ENCODE measurements around the gene DCTN3. TPM values are rescaled to one million over a fixed set of nuclear protein-coding genes. Genes with fewer than 3 reads are reported as not detected.
A peak's percentile ranks its signal among the peaks of the same experiment; 100 is the strongest.

The DCTN3 gene
- total and polyA plus RNA-seq, 8 donors = 9.3 to 107 (median 55.4) TPM

GRCh38 chr9:34577400-34578240 is 42.7 kb downstream of the DCTN3 start:
- Histone ChIP-seq H3K27ac (peak overlapping the region in 1 of 5 donors; percentile 42), H3K27me3 (peaks cover 0 to 96% (median 58%) of the 10 kb centered on the region in 3 donors), H3K4me1 (peaks cover 11 to 31% (median 22%) of the 10 kb centered on the region in 4 donors), H3K36me3 (no peaks in the 10 kb centered on the region), H3K9me3 (no peaks in the 10 kb centered on the region), H3K4me3 (peak overlapping the region; percentile 33 to 47 (median 36))
- DNase-seq = peak in 1 of 2 donors; percentile 91
- TF ChIP-seq POLR2A (IDR thresholded peaks at IDR 0.05) (no peak), CTCF (IDR thresholded peaks at IDR 0.05) (no peak), POLR2AphosphoS5 (IDR thresholded peaks at IDR 0.05) (no peak), EP300 (IDR thresholded peaks at IDR 0.05) (no peak)
- intact Hi-C loops (cut with DNase I; ENCODE audit: low total_unique reads) = no loop called here
- 2 to 15% (median 3%) methylated on average over 5 to 62 of the region's 62 CpGs for WGBS, 5 donors

- H3K4me3 ChIP-seq = no peak overlapping the region
- 38 to 72% (median 49%) methylated on average over 10 to 14 of the region's 14 CpGs for WGBS, 5 donors
- intact Hi-C loops (cut with DNase I; ENCODE audit: low total_unique reads) = no loop called here
- no peaks in the 10 kb centered on the region for H3K36me3 ChIP-seq
- H3K27me3 ChIP-seq = peaks cover 0 to 88% (median 54%) of the 10 kb centered on the region in 3 donors
- H3K27ac ChIP-seq = no peak overlapping the region
- H3K9me3 ChIP-seq = no peaks in the 10 kb centered on the region
- TF ChIP-seq EP300 (IDR thresholded peaks at IDR 0.05) (no peak), POLR2AphosphoS5 (IDR thresholded peaks at IDR 0.05) (no peak), POLR2A (IDR thresholded peaks at IDR 0.05) (no peak), CTCF (IDR thresholded peaks at IDR 0.05) (no peak)
- H3K4me1 ChIP-seq = peaks cover 11 to 36% (median 22%) of the 10 kb centered on the region in 4 donors
- DNase-seq = peak in 1 of 2 donors; percentile 59
Measured at GRCh38 chr9:34576597-34577399, 43.5 kb downstream of the DCTN3 start.

DNA sequence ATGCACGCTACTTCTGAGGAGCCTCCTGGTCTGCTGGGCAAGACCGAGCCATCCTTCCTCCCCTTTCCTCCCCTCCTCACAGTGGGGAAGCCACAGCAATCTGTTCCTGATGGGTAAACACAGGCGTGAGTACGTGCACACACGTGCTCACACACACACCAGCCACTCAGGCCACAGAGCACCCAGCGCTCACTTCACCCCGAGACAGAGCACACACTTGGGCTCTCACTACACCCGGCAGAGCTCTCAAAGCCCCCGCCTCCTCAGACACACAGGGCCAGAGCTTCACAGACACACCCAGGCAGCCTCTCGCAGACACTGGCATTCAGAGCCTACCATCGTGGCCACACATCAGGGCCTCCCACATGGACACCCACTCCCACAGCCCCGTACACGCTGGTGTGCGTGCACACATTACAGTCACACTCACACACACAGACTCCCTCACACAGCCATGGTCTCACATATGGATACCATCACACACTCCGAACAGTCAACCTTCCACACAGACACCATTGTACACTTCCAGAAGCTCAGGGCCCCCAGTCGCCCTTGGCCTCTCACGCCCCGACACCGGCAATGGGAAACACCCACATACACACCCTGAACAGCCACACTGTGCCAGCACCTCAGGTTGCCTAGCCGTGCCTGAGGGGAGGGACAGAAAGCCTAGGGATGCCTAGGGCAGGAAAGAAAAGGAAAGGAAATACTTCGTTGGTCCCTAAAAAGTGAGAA is 44.3 kb downstream of the DCTN3 start:
- no peak for TF ChIP-seq CTCF (IDR thresholded peaks at IDR 0.05)
- no peak for DNase-seq
- intact Hi-C loops (cut with DNase I; ENCODE audit: low total_unique reads) = no loop called here
- H3K27me3 ChIP-seq = peaks cover 0 to 81% (median 47%) of the 10 kb centered on the region in 3 donors
- no peaks in the 10 kb centered on the region for H3K9me3 ChIP-seq
- H3K4me3 ChIP-seq = no peak overlapping the region
- no peak overlapping the region for H3K27ac ChIP-seq
- H3K4me1 ChIP-seq = peaks cover 11 to 38% (median 23%) of the 10 kb centered on the region in 4 donors
- 45 to 67% (median 49%) methylated on average over 17 to 21 of the region's 21 CpGs for WGBS, 5 donors
- no peaks in the 10 kb centered on the region for H3K36me3 ChIP-seq

DNA sequence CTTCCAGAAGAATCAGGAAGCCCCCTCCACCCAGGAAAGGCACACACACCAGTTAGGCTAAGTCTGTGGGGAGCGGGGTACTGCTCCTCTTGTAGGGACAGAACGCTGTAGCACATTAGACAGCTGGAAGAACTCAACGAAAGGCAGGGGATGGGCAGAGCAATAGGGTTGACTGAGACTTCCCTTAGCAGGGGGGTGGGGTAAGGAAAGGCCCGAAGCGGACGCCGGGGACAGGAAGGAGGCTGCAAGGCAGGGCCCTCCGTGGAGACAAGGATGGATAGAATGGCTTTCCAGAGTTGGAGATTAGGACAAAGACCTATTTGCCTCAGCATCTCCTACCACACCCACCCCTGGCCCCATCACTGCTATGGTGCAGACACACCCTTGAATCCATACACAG is 45.1 kb downstream of the DCTN3 start:
- Histone ChIP-seq H3K4me3 (no peak overlapping the region), H3K9me3 (no peaks in the 10 kb centered on the region), H3K27ac (no peak overlapping the region), H3K36me3 (no peaks in the 10 kb centered on the region), H3K27me3 (peaks cover 0 to 74% (median 42%) of the 10 kb centered on the region in 3 donors), H3K4me1 (peaks cover 11 to 38% (median 27%) of the 10 kb centered on the region in 4 donors)
- intact Hi-C loops (cut with DNase I; ENCODE audit: low total_unique reads) = no loop called here
- DNase-seq = peak in 1 of 2 donors; percentile 68
- TF ChIP-seq EP300 (IDR thresholded peaks at IDR 0.05) = no peak
- TF ChIP-seq CTCF (IDR thresholded peaks at IDR 0.05) = no peak
- TF ChIP-seq POLR2A (IDR thresholded peaks at IDR 0.05) = no peak
- no peak for TF ChIP-seq POLR2AphosphoS5 (IDR thresholded peaks at IDR 0.05)
- 39 to 54% (median 48%) methylated on average over 8 of the region's 8 CpGs for WGBS, 5 donors
